ENCODE results near the gene EXOSC2.
"Not testable (repeated sequence)": the region's sequence is repeated elsewhere in the genome, so short reads cannot be mapped to it uniquely, and the experiment has no call there.

The EXOSC2 gene

DNA sequence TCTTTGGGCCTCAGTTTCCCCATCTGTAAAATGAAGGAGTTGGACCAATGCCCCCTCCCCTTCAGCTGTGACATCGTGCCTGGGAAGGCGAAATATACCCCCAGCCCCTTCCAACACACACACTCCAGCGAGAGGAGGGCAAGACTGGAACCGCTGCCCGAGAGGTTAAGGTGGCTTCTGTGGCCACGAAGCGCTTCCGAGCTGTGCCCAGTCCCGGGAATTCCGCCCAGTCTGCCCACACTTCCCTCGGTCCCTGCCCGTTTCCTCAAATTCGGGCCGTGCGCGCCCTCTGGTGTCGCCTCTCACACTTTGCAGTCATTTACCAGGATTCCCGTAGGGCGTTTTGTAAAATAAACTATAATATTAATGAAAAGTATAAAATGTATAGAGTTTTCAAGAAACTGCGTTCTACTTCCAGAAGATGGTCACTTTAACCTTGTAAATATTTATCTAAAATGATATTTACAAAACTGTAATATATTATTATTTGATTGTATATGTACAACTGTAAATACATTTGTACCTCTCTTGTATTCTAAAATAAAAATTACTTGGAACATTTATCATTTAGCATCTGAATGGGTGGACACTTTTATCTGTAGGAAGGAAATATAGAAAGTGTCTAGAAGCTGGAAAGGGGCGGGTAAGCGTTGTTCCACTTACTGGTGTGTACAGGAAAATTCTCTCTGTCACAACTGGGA, 11.0 kb upstream of the EXOSC2 start:
- Histone ChIP-seq H3K4me2 (peak overlapping the region; percentile 99), H3K27ac (no peak overlapping the region), H2AFZ (ENCODE audit: low read depth) (peak overlapping the region; percentile 93), H3K79me2 (ENCODE audit: insufficient read depth, low read depth) (no peaks in the 10 kb centered on the region), H3K9ac (peak overlapping the region; percentile 58; the same call in 1 of the 2 replicates), H3K4me3 (IDR thresholded peaks at IDR 0.05; ENCODE audit: insufficient read depth, low read depth, low read length) (no peak overlapping the region), H3K4me1 (ENCODE audit: low read depth, poor library complexity, severe bottlenecking) (no peaks in the 10 kb centered on the region), H3K27me3 (ENCODE audit: insufficient read depth, low read depth) (peaks cover 19% of the 10 kb centered on the region; the same call in 1 of the 2 replicates), H4K20me1 (ENCODE audit: insufficient read depth) (no peaks in the 10 kb centered on the region), H3K36me3 (ENCODE audit: insufficient read depth) (no peaks in the 10 kb centered on the region)
- TF ChIP-seq, protein P1, sequence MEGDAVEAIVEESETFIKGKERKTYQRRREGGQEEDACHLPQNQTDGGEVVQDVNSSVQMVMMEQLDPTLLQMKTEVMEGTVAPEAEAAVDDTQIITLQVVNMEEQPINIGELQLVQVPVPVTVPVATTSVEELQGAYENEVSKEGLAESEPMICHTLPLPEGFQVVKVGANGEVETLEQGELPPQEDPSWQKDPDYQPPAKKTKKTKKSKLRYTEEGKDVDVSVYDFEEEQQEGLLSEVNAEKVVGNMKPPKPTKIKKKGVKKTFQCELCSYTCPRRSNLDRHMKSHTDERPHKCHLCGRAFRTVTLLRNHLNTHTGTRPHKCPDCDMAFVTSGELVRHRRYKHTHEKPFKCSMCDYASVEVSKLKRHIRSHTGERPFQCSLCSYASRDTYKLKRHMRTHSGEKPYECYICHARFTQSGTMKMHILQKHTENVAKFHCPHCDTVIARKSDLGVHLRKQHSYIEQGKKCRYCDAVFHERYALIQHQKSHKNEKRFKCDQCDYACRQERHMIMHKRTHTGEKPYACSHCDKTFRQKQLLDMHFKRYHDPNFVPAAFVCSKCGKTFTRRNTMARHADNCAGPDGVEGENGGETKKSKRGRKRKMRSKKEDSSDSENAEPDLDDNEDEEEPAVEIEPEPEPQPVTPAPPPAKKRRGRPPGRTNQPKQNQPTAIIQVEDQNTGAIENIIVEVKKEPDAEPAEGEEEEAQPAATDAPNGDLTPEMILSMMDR (conservative IDR thresholded peaks at IDR 0.05; ENCODE audit: low read depth, low read length), result peak; percentile 87

DNA sequence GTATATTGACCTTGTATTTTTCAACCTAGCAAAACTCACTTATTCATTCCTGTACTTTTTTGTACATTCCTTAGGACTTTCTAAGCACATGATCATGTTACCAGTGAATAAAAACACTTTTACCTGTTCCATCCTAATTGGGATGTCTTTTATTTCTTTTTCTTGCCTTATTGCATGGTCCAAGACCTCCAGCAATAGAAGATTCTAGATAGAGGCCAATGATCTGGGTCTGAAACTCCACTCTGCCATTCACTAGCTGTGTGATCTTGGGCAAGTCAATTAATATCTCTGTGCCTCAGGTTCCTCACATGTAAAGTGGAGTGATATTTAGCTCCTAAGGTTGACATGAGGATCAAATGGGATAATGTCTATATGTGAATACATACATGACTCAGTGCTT, 8.5 kb upstream of the EXOSC2 start:
- Histone ChIP-seq H3K9ac (no peak overlapping the region), H3K27me3 (ENCODE audit: insufficient read depth, low read depth) (peaks cover 2% of the 10 kb centered on the region; the same call in 1 of the 2 replicates), H4K20me1 (ENCODE audit: insufficient read depth) (no peaks in the 10 kb centered on the region), H3K27ac (no peak overlapping the region), H3K36me3 (ENCODE audit: insufficient read depth) (no peaks in the 10 kb centered on the region), H3K4me3 (IDR thresholded peaks at IDR 0.05; ENCODE audit: insufficient read depth, low read depth, low read length) (no peak overlapping the region), H3K79me2 (ENCODE audit: insufficient read depth, low read depth) (no peaks in the 10 kb centered on the region), H3K4me2 (no peak overlapping the region), H3K4me1 (ENCODE audit: low read depth, poor library complexity, severe bottlenecking) (no peaks in the 10 kb centered on the region), H2AFZ (ENCODE audit: low read depth) (no peak overlapping the region)
- TF ChIP-seq, protein P1 (conservative IDR thresholded peaks at IDR 0.05; ENCODE audit: low read depth, low read length), result no peak

DNA sequence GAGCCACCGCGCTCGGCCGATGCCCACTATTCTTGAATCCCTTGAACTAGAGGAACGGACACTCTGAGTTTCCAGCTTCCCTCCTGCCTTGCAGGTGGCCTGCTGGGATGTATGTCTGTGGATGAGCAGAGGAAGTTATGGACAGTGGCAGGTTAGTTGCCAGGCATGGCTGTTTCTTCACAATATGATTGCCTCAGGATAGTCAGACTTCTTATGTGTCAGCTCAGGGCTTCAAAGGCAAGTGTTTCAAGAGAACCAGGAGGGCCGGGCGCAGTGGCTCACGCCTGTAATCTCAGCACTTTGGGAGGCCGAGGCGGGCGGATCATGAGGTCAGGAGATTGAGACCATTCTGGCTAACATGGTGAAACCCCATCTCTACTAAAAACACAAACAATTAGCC, 7.6 kb upstream of the EXOSC2 start:
- not testable (repeated sequence) for H3K36me3 ChIP-seq (ENCODE audit: insufficient read depth); H3K9ac ChIP-seq; H3K4me3 ChIP-seq (IDR thresholded peaks at IDR 0.05; ENCODE audit: insufficient read depth, low read depth, low read length); H2AFZ ChIP-seq (ENCODE audit: low read depth); H3K27me3 ChIP-seq (ENCODE audit: insufficient read depth, low read depth); H4K20me1 ChIP-seq (ENCODE audit: insufficient read depth); H3K4me1 ChIP-seq (ENCODE audit: low read depth, poor library complexity, severe bottlenecking); H3K27ac ChIP-seq; H3K79me2 ChIP-seq (ENCODE audit: insufficient read depth, low read depth); H3K4me2 ChIP-seq

DNA sequence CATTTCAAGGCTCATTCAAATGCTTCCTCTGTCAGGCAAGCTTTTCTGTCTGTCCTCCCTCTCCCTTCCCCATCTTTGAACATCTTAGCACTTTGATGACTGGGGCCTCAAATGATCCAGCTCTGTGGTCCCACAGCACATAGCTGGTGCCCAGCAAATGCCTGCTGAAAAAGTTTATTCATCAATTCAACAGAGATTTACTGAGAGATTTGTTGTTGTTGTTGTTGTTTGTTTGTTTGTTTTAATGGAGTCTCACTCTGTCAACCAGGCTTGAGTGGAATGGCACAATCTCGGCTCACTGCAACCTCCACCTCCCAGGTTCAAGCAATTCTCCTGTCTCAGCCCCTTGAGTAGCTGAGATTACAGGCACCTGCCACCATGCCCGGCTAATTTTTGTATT, 6.0 kb upstream of the EXOSC2 start:
- Histone ChIP-seq H3K79me2 (ENCODE audit: insufficient read depth, low read depth) (no peaks in the 10 kb centered on the region), H3K36me3 (ENCODE audit: insufficient read depth) (no peaks in the 10 kb centered on the region), H3K27me3 (ENCODE audit: insufficient read depth, low read depth) (no peaks in the 10 kb centered on the region; the same call in 1 of the 2 replicates), H3K9ac (no peak overlapping the region), H3K27ac (no peak overlapping the region), H4K20me1 (ENCODE audit: insufficient read depth) (no peaks in the 10 kb centered on the region), H2AFZ (ENCODE audit: low read depth) (no peak overlapping the region), H3K4me3 (IDR thresholded peaks at IDR 0.05; ENCODE audit: insufficient read depth, low read depth, low read length) (no peak overlapping the region), H3K4me2 (no peak overlapping the region), H3K4me1 (ENCODE audit: low read depth, poor library complexity, severe bottlenecking) (no peaks in the 10 kb centered on the region)
- TF ChIP-seq, protein P1 (conservative IDR thresholded peaks at IDR 0.05; ENCODE audit: low read depth, low read length), result no peak

DNA sequence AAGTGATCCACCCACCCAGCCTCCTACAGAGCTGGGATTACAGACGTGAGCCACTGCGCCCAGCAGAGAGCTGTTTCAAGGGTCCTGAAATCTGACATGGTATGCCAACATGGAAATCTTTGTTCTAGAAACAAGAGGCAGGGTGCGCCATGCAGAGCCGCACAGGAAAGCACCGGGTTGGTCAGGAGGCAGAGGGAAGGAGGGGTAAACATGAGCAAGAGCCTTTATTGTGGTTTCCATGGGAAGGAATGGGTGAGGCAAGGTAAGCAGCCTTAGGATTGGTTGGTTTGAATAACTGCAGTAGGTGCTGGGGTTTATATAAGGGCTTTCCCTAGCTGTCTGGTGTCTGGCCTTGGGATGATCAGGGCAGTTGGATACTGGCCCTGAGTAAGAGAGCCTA, 5.5 kb upstream of the EXOSC2 start:
- Histone ChIP-seq H3K4me1 (ENCODE audit: low read depth, poor library complexity, severe bottlenecking) (peaks cover 3% of the 10 kb centered on the region), H3K9ac (no peak overlapping the region), H4K20me1 (ENCODE audit: insufficient read depth) (no peaks in the 10 kb centered on the region), H3K27ac (no peak overlapping the region), H2AFZ (ENCODE audit: low read depth) (no peak overlapping the region), H3K27me3 (ENCODE audit: insufficient read depth, low read depth) (no peaks in the 10 kb centered on the region; the same call in 1 of the 2 replicates), H3K79me2 (ENCODE audit: insufficient read depth, low read depth) (no peaks in the 10 kb centered on the region), H3K4me2 (no peak overlapping the region), H3K36me3 (ENCODE audit: insufficient read depth) (no peaks in the 10 kb centered on the region), H3K4me3 (IDR thresholded peaks at IDR 0.05; ENCODE audit: insufficient read depth, low read depth, low read length) (no peak overlapping the region)
- TF ChIP-seq, protein P1 (conservative IDR thresholded peaks at IDR 0.05; ENCODE audit: low read depth, low read length), result no peak

All from KMS-11 (cell line).